Bronchial epithelial cell (primary cell): ENCODE results near the gene PAX7. TPM values are rescaled to one million over a fixed set of nuclear protein-coding genes. Genes with fewer than 3 reads are reported as not detected.

Source experiments
- DNase-seq: peaks from one replicate; pipeline ENCODE4 v3.0.0-alpha.2; 2010; ENCODE audit warnings: low read depth
- FAIRE-seq: peaks from 2 replicates; lab custom pipeline; 2011; peaks lifted over from hg19 to GRCh38; lab: Jason Lieb, UNC
- H3K27me3 ChIP-seq: 2 replicates; pipeline ENCODE4 v1.5.1; 2011; ENCODE audit warnings: low read length; ENCODE audit not compliant: control insufficient read depth, insufficient read depth
- H3K36me3 ChIP-seq: 2 replicates; pipeline ENCODE4 v1.5.1; 2011; ENCODE audit warnings: low read length; ENCODE audit not compliant: control insufficient read depth, insufficient read depth
- H3K4me3 ChIP-seq: 2 replicates; pipeline ENCODE4 v1.5.1; 2011; ENCODE audit warnings: mild to moderate bottlenecking, low read depth, low read length, control low read depth
- total RNA-seq: library from RNA; depleted of rRNA; stranded (reverse); fragments of >200 nt; gene quantifications from 2 replicates; pipeline ENCODE4 v1.2.1, GENCODE V29; 2014
- TF ChIP-seq, protein P1 (sequence below): IDR thresholded peaks from 2 replicates; pipeline ENCODE4 v1.5.1; 2011; ENCODE audit warnings: mild to moderate bottlenecking, moderate library complexity, low read length, control low read depth, inconsistent platforms; ENCODE audit not compliant: insufficient read depth, severe bottlenecking

Gene PAX7
- total RNA-seq, 1 donor from 2014 or later: not detected

GRCh38 chr1:18783705-18784481 is 153.2 kb downstream of the PAX7 start:
- DNase-seq: no peak
- TF ChIP-seq, protein P1, sequence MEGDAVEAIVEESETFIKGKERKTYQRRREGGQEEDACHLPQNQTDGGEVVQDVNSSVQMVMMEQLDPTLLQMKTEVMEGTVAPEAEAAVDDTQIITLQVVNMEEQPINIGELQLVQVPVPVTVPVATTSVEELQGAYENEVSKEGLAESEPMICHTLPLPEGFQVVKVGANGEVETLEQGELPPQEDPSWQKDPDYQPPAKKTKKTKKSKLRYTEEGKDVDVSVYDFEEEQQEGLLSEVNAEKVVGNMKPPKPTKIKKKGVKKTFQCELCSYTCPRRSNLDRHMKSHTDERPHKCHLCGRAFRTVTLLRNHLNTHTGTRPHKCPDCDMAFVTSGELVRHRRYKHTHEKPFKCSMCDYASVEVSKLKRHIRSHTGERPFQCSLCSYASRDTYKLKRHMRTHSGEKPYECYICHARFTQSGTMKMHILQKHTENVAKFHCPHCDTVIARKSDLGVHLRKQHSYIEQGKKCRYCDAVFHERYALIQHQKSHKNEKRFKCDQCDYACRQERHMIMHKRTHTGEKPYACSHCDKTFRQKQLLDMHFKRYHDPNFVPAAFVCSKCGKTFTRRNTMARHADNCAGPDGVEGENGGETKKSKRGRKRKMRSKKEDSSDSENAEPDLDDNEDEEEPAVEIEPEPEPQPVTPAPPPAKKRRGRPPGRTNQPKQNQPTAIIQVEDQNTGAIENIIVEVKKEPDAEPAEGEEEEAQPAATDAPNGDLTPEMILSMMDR: no peak
- H3K27me3 ChIP-seq: peaks cover 2% of the 10 kb centered on the region
- H3K4me3 ChIP-seq: no peak overlapping the region
- H3K36me3 ChIP-seq: no peaks in the 10 kb centered on the region
- no peak for FAIRE-seq

- Histone ChIP-seq H3K4me3 (no peak overlapping the region), H3K36me3 (no peaks in the 10 kb centered on the region), H3K27me3 (peaks cover 2% of the 10 kb centered on the region)
- no peak for FAIRE-seq
- TF ChIP-seq, protein P1: no peak
- DNase-seq: no peak
These were observed 153.8 kb downstream of the PAX7 start for GRCh38 chr1:18784482-18784831.

- DNase-seq (no peak), FAIRE-seq (no peak)
- Histone ChIP-seq H3K36me3 (no peaks in the 10 kb centered on the region), H3K4me3 (no peak overlapping the region), H3K27me3 (peaks cover 2% of the 10 kb centered on the region)
- TF ChIP-seq, protein P1: no peak
These were observed 155.5 kb downstream of the PAX7 start for GRCh38 chr1:18786149-18786548.

DNA sequence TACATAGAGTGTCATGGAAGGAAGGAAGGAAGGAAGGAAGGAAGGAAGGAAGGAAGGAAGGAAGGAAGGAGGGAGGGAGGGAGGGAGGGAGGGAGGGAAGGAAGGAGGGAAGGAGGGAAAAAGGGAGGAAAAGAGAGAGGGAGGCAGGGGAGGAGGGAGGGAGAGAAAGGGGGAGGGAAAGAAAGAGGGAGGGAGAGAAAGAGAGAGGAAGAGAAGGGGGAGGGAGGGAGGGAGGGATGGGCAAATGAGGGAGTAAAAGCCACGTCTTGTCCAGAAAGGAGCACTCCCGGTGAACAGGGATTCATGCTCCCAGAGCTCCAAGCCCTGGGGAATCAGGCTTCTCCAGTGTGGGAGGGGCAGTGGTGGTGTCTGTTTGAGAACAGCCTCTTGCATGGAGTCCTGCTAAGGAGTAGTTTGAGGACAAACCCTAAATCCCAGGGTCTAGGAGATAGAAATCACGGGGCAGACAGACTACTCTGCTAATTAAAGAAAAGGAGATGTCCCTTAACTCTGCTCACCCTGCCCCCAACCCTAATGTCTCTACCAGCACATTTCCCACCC is 157.3 kb downstream of the PAX7 start:
- DNase-seq (no peak), FAIRE-seq (no peak)
- Histone ChIP-seq H3K36me3 (no peaks in the 10 kb centered on the region), H3K4me3 (no peak overlapping the region), H3K27me3 (peaks cover 2% of the 10 kb centered on the region)
- TF ChIP-seq, protein P1: no peak

DNA sequence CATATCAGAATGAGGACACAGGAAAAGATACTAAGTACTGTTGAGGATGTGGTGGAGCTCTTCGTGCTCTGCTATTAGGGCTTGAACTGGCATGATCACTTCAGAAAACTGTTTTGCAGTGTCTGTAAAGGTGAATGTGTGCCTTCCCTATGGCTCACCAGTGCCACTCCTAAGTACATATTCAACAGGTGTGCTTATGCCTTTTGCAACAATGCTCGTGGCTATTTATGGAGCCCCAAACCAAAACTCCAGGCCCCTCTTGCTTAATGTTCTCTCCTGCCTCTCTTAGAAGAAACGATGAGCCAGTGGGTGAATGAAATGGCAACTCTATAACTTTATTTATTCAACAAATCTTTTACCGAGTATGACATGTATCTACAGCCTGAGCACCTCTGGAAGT is 158.6 kb downstream of the PAX7 start:
- Histone ChIP-seq H3K36me3 (no peaks in the 10 kb centered on the region), H3K27me3 (peaks cover 2% of the 10 kb centered on the region), H3K4me3 (no peak overlapping the region)
- FAIRE-seq (no peak), DNase-seq (no peak)
- TF ChIP-seq, protein P1: no peak
